HepG2 (cell line): ENCODE measurements around the gene PLXNC1.

Source experiments
- CTCF ChIP-seq: sonication (generic); formaldehyde crosslinking; IDR thresholded peaks from 2 replicates; pipeline ENCODE4 v1.5.0; 2020; ENCODE audit warnings: mild to moderate bottlenecking, missing genetic modification reagents, moderate library complexity
- EP300 ChIP-seq, 3 experiments: sonication (generic) in 1 of 3; formaldehyde crosslinking in 1 of 3; IDR thresholded peaks; 2 replicates each; pipeline versions ENCODE4 v1.5.1 to v1.6.1; 2011 to 2020; ENCODE audit warnings: low read depth in 2 of 3, low read length in 2 of 3, borderline replicate concordance in 1 of 3, improper control_type of control experiment in 1 of 3, mild to moderate bottlenecking in 1 of 3, missing genetic modification reagents in 1 of 3, moderate library complexity in 1 of 3
- POLR2A ChIP-seq, 2 experiments: IDR thresholded peaks; 2 replicates each; pipeline ENCODE4 v1.6.1; 2011; ENCODE audit warnings: low read depth in 2 of 2, low read length in 2 of 2, mild to moderate bottlenecking in 1 of 2, moderate library complexity in 1 of 2; ENCODE audit not compliant: insufficient read depth in 1 of 2
- RELA ChIP-seq: sonication (generic); formaldehyde crosslinking; IDR thresholded peaks from 2 replicates; pipeline ENCODE4 v1.4.0; 2020; ENCODE audit warnings: missing genetic modification reagents
- SOX13 ChIP-seq, 3 experiments: fragments of 450-650 bp in 1 of 3; sonication (generic) in 1 of 3; formaldehyde crosslinking in 1 of 3; IDR thresholded peaks in 2 of 3; conservative IDR thresholded peaks in 1 of 3; 2 replicates each; pipeline versions ENCODE4 v1.5.0 to v1.6.1; 2016 to 2020; ENCODE audit warnings: antibody characterized with exemption in 1 of 3, mild to moderate bottlenecking in 1 of 3, missing compliant biosample characterization in 1 of 3, missing genetic modification reagents in 1 of 3, moderate library complexity in 1 of 3
- TAF1 ChIP-seq: sonication (generic); formaldehyde crosslinking; IDR thresholded peaks from 2 replicates; pipeline ENCODE4 v1.4.0; 2020; ENCODE audit warnings: missing genetic modification reagents
- ZNF136 ChIP-seq: sonication (generic); formaldehyde crosslinking; IDR thresholded peaks from 2 replicates; pipeline ENCODE4 v1.8.1; 2022; ENCODE audit warnings: low read depth, mild to moderate bottlenecking, moderate library complexity, missing genetic modification reagents
- ZNF317 ChIP-seq: sonication (generic); formaldehyde crosslinking; IDR thresholded peaks from 2 replicates; pipeline ENCODE4 v1.5.0; 2020; ENCODE audit warnings: mild to moderate bottlenecking, missing genetic modification reagents
- ZNF44 ChIP-seq: sonication (generic); formaldehyde crosslinking; IDR thresholded peaks from 2 replicates; pipeline ENCODE4 v1.5.1; 2020; ENCODE audit warnings: mild to moderate bottlenecking, missing genetic modification reagents
- ZNF512 ChIP-seq: sonication (generic); formaldehyde crosslinking; IDR thresholded peaks from 2 replicates; pipeline ENCODE4 v1.4.0; 2020; ENCODE audit warnings: mild to moderate bottlenecking, missing genetic modification reagents

DNA sequence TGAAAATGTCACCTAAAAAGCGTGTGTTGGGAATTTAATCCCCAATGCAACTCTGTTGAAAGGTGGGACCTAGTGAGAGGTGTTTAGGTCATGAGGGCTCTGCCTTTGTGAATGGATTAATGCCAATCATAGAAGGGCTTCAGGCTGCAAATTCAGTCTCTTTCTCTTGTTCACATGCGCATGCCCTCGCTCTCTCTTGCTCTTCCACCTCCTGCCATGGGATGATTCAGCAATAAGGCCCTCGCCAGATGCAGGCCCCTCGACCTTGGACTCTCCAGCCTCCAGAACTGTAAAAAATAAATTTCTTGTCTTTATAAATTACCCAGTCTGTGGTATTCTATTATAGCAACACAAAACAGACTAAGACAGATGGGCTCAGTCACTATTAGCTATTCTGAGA lies 55.4 kb downstream of the PLXNC1 start:
- TF ChIP-seq ZNF136 (CRISPR knock-in tag) (no peak), POLR2A (IDR thresholded peaks at IDR 0.05; ENCODE audit: insufficient read depth in 1 of 2, low read depth in 2 of 2, low read length in 2 of 2) (no peak), ZNF44 (CRISPR knock-in tag) (no peak), ZNF512 (CRISPR knock-in tag) (no peak), ZNF317 (no peak), TAF1 (CRISPR knock-in tag) (no peak), RELA (no peak), EP300 (IDR thresholded peaks at IDR 0.05; ENCODE audit: low read depth in 2 of 2, low read length in 2 of 2) (no peak), EP300 (CRISPR knock-in tag; IDR thresholded peaks at IDR 0.05; ENCODE audit: borderline replicate concordance) (no peak), CTCF (CRISPR knock-in tag) (no peak), SOX13 (IDR thresholded peaks at IDR 0.05) (no peak), SOX13 (CRISPR knock-in tag; conservative IDR thresholded peaks at IDR 0.05 in 1 of 2, IDR thresholded peaks at IDR 0.05 in 1 of 2) (no peak)
